Spleen (tissue), 11 donors: Measurements from ENCODE around the gene AKT3. TPM values are rescaled to one million over a fixed set of nuclear protein-coding genes. Genes with fewer than 3 reads are reported as not detected.
"Not testable (repeated sequence)": the region's sequence is repeated elsewhere in the genome, so short reads cannot be mapped to it uniquely, and the experiment has no call there.

ENCODE experiments used
- DNase-seq: peaks from one replicate; pipeline ENCODE4 v3.0.0-alpha.2; 2020
- H3K27ac ChIP-seq, 8 donors: fragments of 200-600 bp; sonication (generic) in 7 of 8; 1 replicate in 4 of 8; 2 replicates in 4 of 8; pipeline versions ENCODE4 v1.5.0 to v1.8.0; 2016 to 2021; ENCODE audit warnings: inconsistent platforms in 4 of 8, mild to moderate bottlenecking in 4 of 8, moderate library complexity in 1 of 8
- H3K27me3 ChIP-seq, 7 donors: fragments of 200-600 bp; sonication (generic) in 6 of 7; replicated peaks in 1 of 7; 1 replicate in 4 of 7; 2 replicates in 3 of 7; pipeline versions ENCODE4 v1.5.0 to v1.8.0; 2016 to 2021; ENCODE audit warnings: inconsistent platforms in 3 of 7, mild to moderate bottlenecking in 1 of 7
- H3K36me3 ChIP-seq, 6 donors: fragments of 200-600 bp; sonication (generic) in 5 of 6; 1 replicate in 4 of 6; 2 replicates in 2 of 6; pipeline versions ENCODE4 v1.5.0 to v1.8.0; 2016 to 2021; ENCODE audit warnings: inconsistent platforms in 2 of 6
- H3K4me1 ChIP-seq, 6 donors: fragments of 200-600 bp; sonication (generic) in 5 of 6; 1 replicate in 3 of 6; 2 replicates in 3 of 6; pipeline versions ENCODE4 v1.5.0 to v1.8.0; 2016 to 2021; ENCODE audit warnings: inconsistent platforms in 3 of 6
- H3K4me3 ChIP-seq, 8 donors: fragments of 200-600 bp; sonication (generic) in 7 of 8; 1 replicate in 4 of 8; 2 replicates in 4 of 8; pipeline versions ENCODE4 v1.5.0 to v1.8.0; 2016 to 2021; ENCODE audit warnings: inconsistent platforms in 4 of 8, mild to moderate bottlenecking in 4 of 8, moderate library complexity in 2 of 8
- H3K9me3 ChIP-seq, 8 donors: fragments of 200-600 bp; sonication (generic) in 7 of 8; 1 replicate in 4 of 8; 2 replicates in 4 of 8; pipeline versions ENCODE4 v1.5.0 to v1.8.0; 2016 to 2021; ENCODE audit warnings: inconsistent platforms in 4 of 8
- CTCF ChIP-seq, 11 experiments: fragments of 200-600 bp in 7 of 11; fragments of 450-650 bp in 4 of 11; sonication (generic) in 4 of 11; IDR thresholded peaks in 8 of 11; conservative IDR thresholded peaks in 3 of 11; 1 replicate in 7 of 11; 2 replicates in 4 of 11; pipeline versions ENCODE4 v1.4.0 to v1.8.0; 2016 to 2021; ENCODE audit warnings: antibody characterized with exemption in 11 of 11, inconsistent platforms in 4 of 11, mild to moderate bottlenecking in 1 of 11
- POLR2A ChIP-seq, 3 donors: fragments of 450-650 bp; IDR thresholded peaks; one replicate each; pipeline ENCODE4 v1.5.1; 2017; ENCODE audit warnings: antibody characterized with exemption in 3 of 3, mild to moderate bottlenecking in 1 of 3
- POLR2AphosphoS5 ChIP-seq, 3 donors: sonication (generic); formaldehyde crosslinking; IDR thresholded peaks; one replicate each; pipeline ENCODE4 v1.5.1; 2017; ENCODE audit warnings: antibody characterized with exemption in 3 of 3
- WGBS, 5 donors: extraction: QIAGEN DNeasy Blood & Tissue Kit in 3 of 5; methylation state at CpG; one replicate each; pipeline versions ENCODE4 v1.1.5 to v1.1.7; 2013 to 2018; 5-methylcytosine and 5-hydroxymethylcytosine counted together
- intact Hi-C: fragments of 100-400 bp; cut with DNase I; formaldehyde crosslinking; loops from one replicate; pipeline ENCODE4 v1.15.0; 2023; ENCODE audit warnings: low total_unique reads
- polyA plus RNA-seq, 3 donors: library from polyadenylated mRNA; stranded (reverse); fragments of 200-250 nt; gene quantifications; one replicate each; pipeline ENCODE4 v1.2.1, GENCODE V29; 2013
- total RNA-seq, 7 donors: library from RNA; depleted of rRNA in 3 of 7; stranded (reverse); fragments of >200 nt in 3 of 7; fragmentation: NEBNext Ultra II Directional in 4 of 7; extraction: Animal tissue kit (Norgen Biotek cat#: 25700) in 4 of 7; gene quantifications; one replicate each; pipeline versions ENCODE4 v1.1.0 to v1.2.1, GENCODE V29; 2016 to 2021
- donor health status: healthy with polysubstance abuse.
- donor health status: DM: no; HTN: no; CAD: no; lungs with moderate emphysema.
- donor health status: DM: no; HTN: no; CAD: no.
- donor health status: Bipolar disorder and iron deficiency.
- donor health status: healthy.
- donor health status: DM: no; HTN: no; CAD: no.
- donor health status: DM: yes; HTN: yes; CAD: no.

Gene AKT3
- total and polyA plus RNA-seq, 10 donors: 4.3 to 91.3 (median 46.4) TPM

- H3K4me3 ChIP-seq: no peak overlapping the region
- H3K27ac ChIP-seq: no peak overlapping the region
- no peaks in the 10 kb centered on the region for H3K36me3 ChIP-seq
- WGBS, 5 donors: 83 to 97% (median 93%) methylated on average over 3 of the region's 3 CpGs
- no peaks in the 10 kb centered on the region for H3K9me3 ChIP-seq
- no peak for DNase-seq
- H3K27me3 ChIP-seq: no peaks in the 10 kb centered on the region
- TF ChIP-seq CTCF (IDR thresholded peaks at IDR 0.05 in 8 of 11, conservative IDR thresholded peaks at IDR 0.05 in 3 of 11) (no peak), POLR2AphosphoS5 (IDR thresholded peaks at IDR 0.05) (no peak), POLR2A (IDR thresholded peaks at IDR 0.05) (no peak)
- intact Hi-C loops: no loop called here
- H3K4me1 ChIP-seq: no peaks in the 10 kb centered on the region
These were observed 32.2 kb upstream of the AKT3 start for GRCh38 chr1:243882276-243882675.

GRCh38 chr1:243877058-243877457 lies 27.0 kb upstream of the AKT3 start:
- H3K27me3 ChIP-seq, intact Hi-C loops, H3K27ac ChIP-seq, H3K4me3 ChIP-seq, H3K4me1 ChIP-seq, DNase-seq, H3K36me3 ChIP-seq: not testable (repeated sequence)
- WGBS, 5 donors: 92 to 99% (median 97%) methylated on average over 3 of the region's 3 CpGs
- peaks cover 0 to 40% (median 22%) of the 10 kb centered on the region in 8 donors for H3K9me3 ChIP-seq

GRCh38 chr1:243855616-243856318 lies 5.7 kb upstream of the AKT3 start:
- no peak for DNase-seq
- Histone ChIP-seq H3K27ac (no peak overlapping the region), H3K4me3 (no peak overlapping the region), H3K36me3 (no peaks in the 10 kb centered on the region), H3K9me3 (no peaks in the 10 kb centered on the region), H3K27me3 (peaks cover 0 to 18% (median 0%) of the 10 kb centered on the region in 7 donors), H3K4me1 (peaks cover 0 to 12% (median 7%) of the 10 kb centered on the region in 6 donors)
- TF ChIP-seq POLR2AphosphoS5 (IDR thresholded peaks at IDR 0.05): no peak
- TF ChIP-seq CTCF (IDR thresholded peaks at IDR 0.05 in 8 of 11, conservative IDR thresholded peaks at IDR 0.05 in 3 of 11): no peak
- no peak for TF ChIP-seq POLR2A (IDR thresholded peaks at IDR 0.05)
- 91 to 97% (median 93%) methylated on average over 11 of the region's 11 CpGs for WGBS, 5 donors
- intact Hi-C loops: loop anchor here (10.0 kb wide), 1 partner anchor 189 kb away; no protein-coding TSS in a partner anchor

- TF ChIP-seq POLR2AphosphoS5 (IDR thresholded peaks at IDR 0.05) (no peak), CTCF (IDR thresholded peaks at IDR 0.05 in 8 of 11, conservative IDR thresholded peaks at IDR 0.05 in 3 of 11) (no peak), POLR2A (IDR thresholded peaks at IDR 0.05) (no peak)
- peaks cover 0 to 43% (median 27%) of the 10 kb centered on the region in 6 donors for H3K4me1 ChIP-seq
- peak overlapping the region in 3 of 8 donors; percentile 72 to 92 (median 87) for H3K4me3 ChIP-seq
- no peak overlapping the region for H3K27ac ChIP-seq
- no peak for DNase-seq
- intact Hi-C loops: loop anchor here (10.0 kb wide), 1 partner anchor 193 kb away; no protein-coding TSS in a partner anchor
- H3K27me3 ChIP-seq: peaks cover 0 to 31% (median 0%) of the 10 kb centered on the region in 7 donors
- no peaks in the 10 kb centered on the region for H3K9me3 ChIP-seq
- WGBS, 5 donors: 38 to 51% (median 43%) methylated on average over 3 of the region's 3 CpGs
- no peaks in the 10 kb centered on the region for H3K36me3 ChIP-seq
These were observed 1.7 kb upstream of the AKT3 start for GRCh38 chr1:243851765-243852164.
